ENCODE results near the gene ASPM.
"Not testable (repeated sequence)": the region's sequence is repeated elsewhere in the genome, so short reads cannot be mapped to it uniquely, and the experiment has no call there.

Gene ASPM

GRCh38 chr1:197141575-197141974 is 4.9 kb downstream of the ASPM start:
- no peak for DNase-seq

GRCh38 chr1:197140121-197140520 is 6.3 kb downstream of the ASPM start:
- no peak for DNase-seq

DNA sequence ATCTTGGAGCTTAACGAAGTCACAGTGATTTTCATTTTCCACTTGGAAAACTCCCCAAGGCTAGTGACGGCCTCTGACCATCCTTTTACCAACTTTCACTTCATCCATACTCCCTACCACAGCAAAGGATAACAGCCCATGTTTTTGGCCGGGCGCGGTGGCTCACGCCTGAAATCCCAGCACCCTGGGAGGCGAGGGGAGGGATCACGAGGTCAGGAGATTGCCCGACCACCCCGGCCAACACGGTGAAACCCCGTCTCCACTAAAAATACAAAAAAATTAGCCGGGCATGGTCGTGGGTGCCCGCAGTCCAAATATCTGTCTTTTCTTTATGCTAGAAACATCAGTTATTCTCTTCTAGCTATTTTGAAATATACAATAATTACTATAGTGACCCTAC is 7.3 kb downstream of the ASPM start:
- no peak for DNase-seq

DNA sequence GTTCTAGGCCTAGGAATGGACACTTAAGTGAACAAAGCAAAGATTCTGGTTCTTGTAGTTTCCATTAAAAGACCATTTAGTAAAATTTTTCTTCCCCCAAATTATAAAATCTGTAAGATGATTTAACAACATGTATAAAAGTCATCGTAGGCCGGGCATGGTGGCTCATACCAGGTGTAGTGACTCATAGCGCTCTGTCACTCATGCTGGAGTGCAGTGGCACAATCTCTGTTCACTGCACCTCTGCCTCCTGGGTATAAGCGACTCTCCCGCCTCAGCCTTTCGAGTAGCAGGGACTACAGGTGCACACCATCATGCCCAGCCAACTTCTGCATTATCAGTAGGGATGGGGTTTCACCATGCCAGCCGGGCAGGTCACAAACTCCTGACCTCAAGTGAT is 9.1 kb downstream of the ASPM start:
- DNase-seq: no peak

GRCh38 chr1:197130677-197131304 is 15.7 kb downstream of the ASPM start:
- no peak for DNase-seq

- DNase-seq: no peak
Observed at GRCh38 chr1:197129698-197130097, 16.8 kb downstream of the ASPM start.

GRCh38 chr1:197127246-197127912 is 19.1 kb downstream of the ASPM start:
- DNase-seq: no peak

DNA sequence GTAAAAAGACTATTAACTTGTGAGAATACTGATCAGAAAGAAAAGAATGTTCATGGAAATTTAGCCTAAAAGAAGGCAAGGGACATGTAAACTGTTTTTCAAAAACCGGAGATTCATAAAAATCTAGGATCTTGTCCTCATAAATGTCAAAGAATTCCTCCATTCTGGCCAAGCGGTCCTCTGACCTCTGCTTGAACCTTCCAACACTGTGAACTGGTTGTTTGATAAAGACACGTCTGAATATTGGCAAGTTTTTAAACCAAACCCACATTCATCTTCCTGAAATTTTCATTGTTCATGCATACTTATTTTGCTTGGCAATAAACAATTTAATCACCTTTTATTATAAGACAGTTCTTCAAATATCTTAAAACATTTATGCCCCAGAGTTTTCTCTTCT is 19.8 kb downstream of the ASPM start:
- no peak for DNase-seq

DNA sequence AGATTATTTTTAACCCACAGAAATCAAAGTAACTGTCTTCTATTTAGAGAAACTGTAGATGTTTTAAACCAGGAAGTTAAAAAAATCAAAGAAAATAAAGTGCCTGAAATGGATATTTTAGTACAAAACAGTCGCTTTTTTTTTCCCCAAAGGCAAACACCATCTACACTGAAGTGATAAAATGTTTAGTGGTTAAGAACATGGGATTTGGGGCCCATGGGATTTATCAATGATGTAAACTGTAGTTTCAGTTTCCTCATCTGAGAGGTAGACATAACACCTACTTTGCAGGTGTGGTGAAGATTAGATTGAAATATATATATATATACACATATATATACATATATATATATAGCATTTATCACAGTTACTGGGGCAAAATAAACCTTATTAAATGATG is 22.1 kb downstream of the ASPM start:
- DNase-seq: no peak

GRCh38 chr1:197116156-197116555 is 30.3 kb downstream of the ASPM start:
- no peak for DNase-seq

GRCh38 chr1:197106869-197107268 is 39.6 kb downstream of the ASPM start:
- no peak for DNase-seq

DNA sequence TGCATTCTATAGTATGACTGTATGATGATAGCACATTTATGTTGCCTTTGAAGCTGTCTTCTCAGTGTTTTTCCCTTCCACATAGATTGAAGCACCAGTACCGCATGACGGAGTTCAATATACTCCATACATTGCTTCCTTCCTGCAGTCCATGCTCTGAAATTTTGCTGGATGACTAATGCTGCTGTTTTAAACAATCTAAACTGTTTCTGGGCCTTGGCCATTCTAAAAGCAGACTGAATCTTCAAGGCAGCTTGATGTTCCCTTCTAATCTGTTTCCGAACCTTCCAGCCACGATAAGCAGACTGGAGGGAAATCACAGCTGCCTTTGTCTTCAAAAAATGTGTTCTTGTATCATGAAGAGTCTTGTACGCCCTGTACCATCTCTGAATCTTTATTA is 43.2 kb downstream of the ASPM start:
- no peak for DNase-seq

- no peak for DNase-seq
Observed at GRCh38 chr1:197101978-197102377, 44.5 kb downstream of the ASPM start.

GRCh38 chr1:197100677-197101076 is 45.8 kb downstream of the ASPM start:
- DNase-seq: no peak

- no peak for DNase-seq
Observed at GRCh38 chr1:197099444-197099843, 47.0 kb downstream of the ASPM start.

GRCh38 chr1:197096971-197097370 is 49.5 kb downstream of the ASPM start:
- DNase-seq: not testable (repeated sequence)

GRCh38 chr1:197096137-197096536 is 50.3 kb downstream of the ASPM start:
- DNase-seq: no peak

DNA sequence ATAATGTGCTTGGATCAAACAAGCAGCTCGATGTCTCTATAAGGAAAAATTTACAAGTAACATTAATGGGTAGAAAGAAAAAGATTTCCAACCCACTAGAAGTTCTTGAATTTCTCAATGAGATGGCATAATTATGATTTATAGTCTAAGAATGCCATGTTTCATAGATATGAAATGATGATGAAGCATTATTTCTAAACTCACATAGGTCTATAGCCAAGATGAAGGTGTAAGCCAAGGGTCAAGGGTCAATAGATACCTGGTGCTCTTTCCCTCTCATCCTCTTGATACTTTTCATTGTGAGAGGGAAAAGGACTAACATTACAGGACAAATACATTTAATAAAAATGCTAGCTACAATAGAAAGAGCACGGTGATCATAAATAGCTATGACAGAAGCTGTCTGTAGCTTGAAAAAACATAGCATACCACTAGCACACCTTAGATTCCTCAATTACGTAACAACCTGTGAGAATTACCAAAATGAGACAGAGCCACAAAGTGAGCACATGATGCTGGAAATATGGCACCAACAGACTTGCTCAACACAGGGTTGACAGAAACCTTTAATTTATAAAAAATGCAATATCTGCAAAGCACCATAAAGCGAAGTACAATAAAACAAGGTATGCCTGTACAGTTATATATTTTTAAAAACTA is 53.1 kb downstream of the ASPM start:
- DNase-seq: no peak

DNA sequence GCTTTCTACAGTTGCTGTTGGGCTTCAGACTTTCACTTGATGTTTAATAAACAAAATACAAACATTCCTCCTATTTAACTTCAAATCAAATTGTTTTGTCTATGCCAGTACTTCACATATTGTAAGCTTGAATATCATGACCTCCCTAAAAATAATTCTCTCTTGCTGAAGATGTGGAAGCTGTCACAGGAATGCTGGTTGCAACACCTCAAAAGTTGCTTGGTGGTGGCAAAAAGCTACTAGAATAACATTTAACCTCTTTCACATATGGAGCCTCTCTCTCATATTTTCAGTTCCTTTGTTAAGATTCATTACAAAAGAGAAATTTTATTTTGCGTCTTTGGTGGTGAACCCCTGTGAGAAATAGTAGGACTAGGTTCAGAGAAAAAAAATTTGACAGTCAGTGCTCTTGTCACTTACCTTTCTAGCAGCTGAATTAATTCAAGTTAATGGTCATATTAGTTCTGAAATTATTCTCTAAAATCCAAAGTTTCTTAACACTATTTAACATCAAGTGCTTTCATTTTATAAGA is 53.9 kb downstream of the ASPM start:
- no peak for DNase-seq

GRCh38 chr1:197083474-197083873 is 63.0 kb downstream of the ASPM start:
- DNase-seq: no peak

- no peak for DNase-seq
Observed at GRCh38 chr1:197081117-197081753, 65.2 kb downstream of the ASPM start.

DNA sequence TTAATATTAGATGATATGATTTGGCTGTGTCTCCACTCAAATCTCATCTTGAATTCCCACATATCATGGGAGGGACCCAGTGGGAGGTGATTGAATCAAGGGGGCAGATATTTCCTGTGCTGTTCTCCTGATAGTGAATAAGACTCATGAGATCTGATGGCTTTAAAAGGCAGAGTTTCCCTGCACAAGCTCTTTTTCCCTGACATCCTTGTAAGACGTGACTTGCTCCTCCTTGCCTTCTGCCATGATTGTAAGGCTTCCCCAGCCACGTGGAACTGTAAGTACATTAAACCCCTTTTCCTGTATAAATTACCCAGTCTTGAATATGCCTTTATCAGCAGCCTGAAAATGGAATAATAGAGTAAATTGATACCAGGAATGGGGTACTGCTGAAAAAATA is 66.1 kb downstream of the ASPM start:
- no peak for DNase-seq

- DNase-seq: no peak
Observed at GRCh38 chr1:197076585-197076984, 69.9 kb downstream of the ASPM start.

- no peak for DNase-seq
Observed at GRCh38 chr1:197073978-197074377, 72.5 kb downstream of the ASPM start.
